ENCODE results near the gene VWF.

- TF ChIP-seq CTCF (conservative IDR thresholded peaks at IDR 0.05; ENCODE audit: low read depth in 2 of 2), result no peak
- TF ChIP-seq EZH2 (IDR thresholded peaks at IDR 0.05; ENCODE audit: low read depth, unreplicated experiment), result no peak
These were observed 196.5 kb downstream of the VWF start for GRCh38 chr12:5927732-5928516.
